Neural cell (in vitro differentiated cells): Measurements from ENCODE around the gene IL31RA.

Source experiments
- EZH2 ChIP-seq: fragments of 200-600, 300-800 bp; shearing (Covaris generic), sonication (generic); IDR thresholded peaks from 2 replicates; pipeline ENCODE4 v1.6.1; 2014; ENCODE audit warnings: antibody characterized with exemption, low read length, borderline replicate concordance, mild to moderate bottlenecking; ENCODE audit not compliant: insufficient read depth, poor library complexity, severe bottlenecking
- RAD21 ChIP-seq: fragments of 450-650 bp; conservative IDR thresholded peaks from 2 replicates; pipeline ENCODE4 v1.6.1; 2014; ENCODE audit warnings: antibody characterized with exemption, mild to moderate bottlenecking, moderate library complexity
- SMC3 ChIP-seq: fragments of 450-650 bp; conservative IDR thresholded peaks from 2 replicates; pipeline ENCODE4 v1.6.1; 2014; ENCODE audit warnings: antibody characterized with exemption, mild to moderate bottlenecking, moderate library complexity; ENCODE audit not compliant: poor library complexity
- TF ChIP-seq, protein P1 (sequence below): fragments of 450-650 bp; IDR thresholded peaks from 2 replicates; pipeline ENCODE4 v1.5.1; 2014; ENCODE audit warnings: antibody characterized with exemption, mild to moderate bottlenecking, moderate library complexity; ENCODE audit not compliant: poor library complexity, severe bottlenecking

- TF ChIP-seq, protein P1, sequence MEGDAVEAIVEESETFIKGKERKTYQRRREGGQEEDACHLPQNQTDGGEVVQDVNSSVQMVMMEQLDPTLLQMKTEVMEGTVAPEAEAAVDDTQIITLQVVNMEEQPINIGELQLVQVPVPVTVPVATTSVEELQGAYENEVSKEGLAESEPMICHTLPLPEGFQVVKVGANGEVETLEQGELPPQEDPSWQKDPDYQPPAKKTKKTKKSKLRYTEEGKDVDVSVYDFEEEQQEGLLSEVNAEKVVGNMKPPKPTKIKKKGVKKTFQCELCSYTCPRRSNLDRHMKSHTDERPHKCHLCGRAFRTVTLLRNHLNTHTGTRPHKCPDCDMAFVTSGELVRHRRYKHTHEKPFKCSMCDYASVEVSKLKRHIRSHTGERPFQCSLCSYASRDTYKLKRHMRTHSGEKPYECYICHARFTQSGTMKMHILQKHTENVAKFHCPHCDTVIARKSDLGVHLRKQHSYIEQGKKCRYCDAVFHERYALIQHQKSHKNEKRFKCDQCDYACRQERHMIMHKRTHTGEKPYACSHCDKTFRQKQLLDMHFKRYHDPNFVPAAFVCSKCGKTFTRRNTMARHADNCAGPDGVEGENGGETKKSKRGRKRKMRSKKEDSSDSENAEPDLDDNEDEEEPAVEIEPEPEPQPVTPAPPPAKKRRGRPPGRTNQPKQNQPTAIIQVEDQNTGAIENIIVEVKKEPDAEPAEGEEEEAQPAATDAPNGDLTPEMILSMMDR = no peak
- TF ChIP-seq RAD21 (no peak), EZH2 (no peak), SMC3 (no peak)
These were observed 83.6 kb downstream of the IL31RA start for GRCh38 chr5:55934720-55935119.
